ENCODE measurements around the gene STX16. TPM values are rescaled to one million over a fixed set of nuclear protein-coding genes. Genes with fewer than 3 reads are reported as not detected.

The STX16 gene
- total RNA-seq, 1 donor from 2014 or later: 57.0 TPM

- Histone ChIP-seq H3K27me3 (peaks cover 12% of the 10 kb centered on the region), H3K36me3 (no peaks in the 10 kb centered on the region), H3K4me3 (no peak overlapping the region), H3K9me3 (no peaks in the 10 kb centered on the region), H3K4me1 (no peaks in the 10 kb centered on the region), H3K27ac (no peak overlapping the region)
- TF ChIP-seq CTCF (IDR thresholded peaks at IDR 0.05): no peak
- intact Hi-C loops (cut with DNase I): no loop called here
- DNase-seq (no peak), ATAC-seq (no peak)
Observed at GRCh38 chr20:58606184-58606583, 44.9 kb upstream of the STX16 start.

GRCh38 chr20:58608096-58608840 lies 42.8 kb upstream of the STX16 start:
- DNase-seq (no peak), ATAC-seq (no peak)
- H3K27me3 ChIP-seq: peaks cover 12% of the 10 kb centered on the region
- TF ChIP-seq CTCF (IDR thresholded peaks at IDR 0.05): no peak
- intact Hi-C loops (cut with DNase I): no loop called here
- H3K9me3 ChIP-seq: no peaks in the 10 kb centered on the region
- H3K27ac ChIP-seq: no peak overlapping the region
- no peak overlapping the region for H3K4me3 ChIP-seq
- H3K36me3 ChIP-seq: no peaks in the 10 kb centered on the region
- H3K4me1 ChIP-seq: no peaks in the 10 kb centered on the region

GRCh38 chr20:58609026-58609425 lies 42.1 kb upstream of the STX16 start:
- no peak for DNase-seq
- TF ChIP-seq CTCF (IDR thresholded peaks at IDR 0.05): no peak

GRCh38 chr20:58610071-58610800 lies 40.8 kb upstream of the STX16 start:
- Histone ChIP-seq H3K9me3 (no peaks in the 10 kb centered on the region), H3K4me3 (no peak overlapping the region), H3K4me1 (no peaks in the 10 kb centered on the region), H3K36me3 (no peaks in the 10 kb centered on the region), H3K27ac (no peak overlapping the region), H3K27me3 (peaks cover 7% of the 10 kb centered on the region)
- ATAC-seq (no peak), DNase-seq (no peak)
- intact Hi-C loops (cut with DNase I): no loop called here
- TF ChIP-seq CTCF (IDR thresholded peaks at IDR 0.05): no peak

More at GRCh38 chr20:58609026-58609425, 42.1 kb upstream of the STX16 start:
- Histone ChIP-seq H3K36me3 (no peaks in the 10 kb centered on the region), H3K4me1 (no peaks in the 10 kb centered on the region), H3K9me3 (no peaks in the 10 kb centered on the region), H3K4me3 (no peak overlapping the region), H3K27ac (no peak overlapping the region), H3K27me3 (peaks cover 12% of the 10 kb centered on the region)
- intact Hi-C loops (cut with DNase I): no loop called here
- no peak for ATAC-seq

- TF ChIP-seq CTCF (IDR thresholded peaks at IDR 0.05): no peak
- Histone ChIP-seq H3K9me3 (no peaks in the 10 kb centered on the region), H3K36me3 (no peaks in the 10 kb centered on the region), H3K27ac (no peak overlapping the region), H3K4me3 (no peak overlapping the region), H3K4me1 (no peaks in the 10 kb centered on the region), H3K27me3 (peaks cover 6% of the 10 kb centered on the region)
- DNase-seq (no peak), ATAC-seq (no peak)
- intact Hi-C loops (cut with DNase I): no loop called here
Observed at GRCh38 chr20:58610811-58611210, 40.3 kb upstream of the STX16 start.

Measured in upper lobe of right lung (tissue), 1 donor.